Neural progenitor cell (in vitro differentiated cells): ENCODE measurements around the gene RAMP3.

Experiments
- EZH2 ChIP-seq: fragments of 200-600 bp; sonication (generic); IDR thresholded peaks from 2 replicates; pipeline ENCODE4 v1.6.1; 2017; ENCODE audit warnings: antibody characterized with exemption, mild to moderate bottlenecking, moderate library complexity
- TF ChIP-seq, protein P1 (sequence below): fragments of 200-600 bp; sonication (generic); IDR thresholded peaks from 2 replicates; pipeline ENCODE4 v1.5.1; 2017; ENCODE audit warnings: antibody characterized with exemption, mild to moderate bottlenecking

DNA sequence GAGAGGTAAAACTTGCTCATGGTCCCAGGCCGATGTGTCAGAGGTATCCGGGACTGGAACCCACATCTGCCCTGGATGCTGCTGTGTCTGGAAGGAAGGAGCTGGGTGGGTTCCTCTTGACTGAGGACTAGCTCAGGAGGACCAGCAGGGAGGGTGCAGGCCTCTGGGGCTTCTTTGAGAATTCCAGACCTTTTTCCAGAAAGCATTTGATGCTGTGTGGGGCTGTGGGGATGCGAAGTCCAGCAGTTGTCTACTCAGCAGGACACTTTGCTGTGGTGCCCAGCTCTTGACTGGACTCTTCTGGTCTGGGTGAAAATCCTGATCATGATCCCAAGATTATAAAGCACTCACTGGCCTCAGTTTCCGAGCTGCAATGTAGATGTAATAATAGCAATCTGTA is 1.7 kb downstream of the RAMP3 start:
- TF ChIP-seq, protein P1, sequence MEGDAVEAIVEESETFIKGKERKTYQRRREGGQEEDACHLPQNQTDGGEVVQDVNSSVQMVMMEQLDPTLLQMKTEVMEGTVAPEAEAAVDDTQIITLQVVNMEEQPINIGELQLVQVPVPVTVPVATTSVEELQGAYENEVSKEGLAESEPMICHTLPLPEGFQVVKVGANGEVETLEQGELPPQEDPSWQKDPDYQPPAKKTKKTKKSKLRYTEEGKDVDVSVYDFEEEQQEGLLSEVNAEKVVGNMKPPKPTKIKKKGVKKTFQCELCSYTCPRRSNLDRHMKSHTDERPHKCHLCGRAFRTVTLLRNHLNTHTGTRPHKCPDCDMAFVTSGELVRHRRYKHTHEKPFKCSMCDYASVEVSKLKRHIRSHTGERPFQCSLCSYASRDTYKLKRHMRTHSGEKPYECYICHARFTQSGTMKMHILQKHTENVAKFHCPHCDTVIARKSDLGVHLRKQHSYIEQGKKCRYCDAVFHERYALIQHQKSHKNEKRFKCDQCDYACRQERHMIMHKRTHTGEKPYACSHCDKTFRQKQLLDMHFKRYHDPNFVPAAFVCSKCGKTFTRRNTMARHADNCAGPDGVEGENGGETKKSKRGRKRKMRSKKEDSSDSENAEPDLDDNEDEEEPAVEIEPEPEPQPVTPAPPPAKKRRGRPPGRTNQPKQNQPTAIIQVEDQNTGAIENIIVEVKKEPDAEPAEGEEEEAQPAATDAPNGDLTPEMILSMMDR: no peak
- TF ChIP-seq EZH2: no peak
